Endodermal cell (in vitro differentiated cells): Measurements from ENCODE around the gene ARSJ. TPM values are rescaled to one million over a fixed set of nuclear protein-coding genes. Genes with fewer than 3 reads are reported as not detected.

Experiments used
- DNase-seq: peaks from one replicate; pipeline ENCODE4 v3.0.0-alpha.2; 2017
- H3K27ac ChIP-seq: 2 replicates; pipeline ENCODE4 v1.5.1; 2013; ENCODE audit warnings: mild to moderate bottlenecking, low read depth, low read length, moderate library complexity
- H3K27me3 ChIP-seq: 2 replicates; pipeline ENCODE4 v1.6.1; 2013; ENCODE audit warnings: mild to moderate bottlenecking, low read length, moderate library complexity; ENCODE audit not compliant: insufficient read depth, control insufficient read depth, poor library complexity, severe bottlenecking
- H3K36me3 ChIP-seq: 2 replicates; pipeline ENCODE4 v1.7.0; 2013; ENCODE audit warnings: mild to moderate bottlenecking, low read length, moderate library complexity; ENCODE audit not compliant: control insufficient read depth, insufficient read depth
- H3K4me1 ChIP-seq: one replicate; pipeline ENCODE4 v1.7.0; 2013; ENCODE audit warnings: low read length; ENCODE audit not compliant: control insufficient read depth, insufficient read depth
- H3K4me3 ChIP-seq: 2 replicates; pipeline ENCODE4 v1.5.1; 2013; ENCODE audit warnings: mild to moderate bottlenecking, low read length, moderate library complexity
- H3K9ac ChIP-seq: 2 replicates; pipeline ENCODE4 v1.6.1; 2013; ENCODE audit warnings: mild to moderate bottlenecking, low read length, moderate library complexity; ENCODE audit not compliant: poor library complexity, severe bottlenecking; ENCODE audit errors: extremely low read depth
- H3K9me3 ChIP-seq: 2 replicates; pipeline ENCODE4 v1.6.1; 2013; ENCODE audit warnings: mild to moderate bottlenecking, low read length, moderate library complexity; ENCODE audit not compliant: control insufficient read depth
- H3K27ac Mint-ChIP-seq: 2 replicates; pipeline ENCODE4 v1.8.0; 2020; ENCODE audit warnings: mixed read lengths
- H3K27me3 Mint-ChIP-seq: 2 replicates; pipeline ENCODE4 v1.8.0; 2021; ENCODE audit warnings: mild to moderate bottlenecking, mixed read lengths; ENCODE audit not compliant: insufficient read depth
- H3K36me3 Mint-ChIP-seq: 2 replicates; pipeline ENCODE4 v1.8.0; 2020; ENCODE audit warnings: low read depth, mixed read lengths
- H3K4me1 Mint-ChIP-seq: 2 replicates; pipeline ENCODE4 v1.8.0; 2020; ENCODE audit warnings: mixed read lengths
- H3K4me3 Mint-ChIP-seq: 2 replicates; pipeline ENCODE4 v1.8.0; 2020; ENCODE audit warnings: mild to moderate bottlenecking, moderate library complexity, mixed read lengths
- H3K9me3 Mint-ChIP-seq: 2 replicates; pipeline ENCODE4 v1.8.0; 2020; ENCODE audit warnings: mild to moderate bottlenecking, mixed read lengths
- WGBS, 2 experiments: methylation state at CpG; one replicate each; pipeline versions ENCODE4 v1.1.5 to v1.1.7; 2013; ENCODE audit warnings: missing lambda C conversion rate in 2 of 2, mixed read lengths in 1 of 2; ENCODE audit not compliant: insufficient coverage in 1 of 2, insufficient read length in 1 of 2; 5-methylcytosine and 5-hydroxymethylcytosine counted together
- total RNA-seq, 2 donors: library from RNA; stranded (reverse); fragmentation: NEBNext Ultra II Directional in 1 of 2; extraction: Animal tissue kit (Norgen Biotek cat#: 25700) in 1 of 2; gene quantifications; 2 replicates in 1 of 2; 3 replicates in 1 of 2; pipeline ENCODE4 v1.2.1, GENCODE V29; 2021
- TF ChIP-seq, protein P1 (sequence below): fragments of 200-600 bp; sonication (generic); conservative IDR thresholded peaks from 2 replicates; pipeline ENCODE4 v1.5.0; 2021; ENCODE audit warnings: antibody characterized with exemption, mild to moderate bottlenecking

Gene ARSJ
- total RNA-seq, 2 donors from 2014 or later: 0.35 to 0.77 TPM

DNA sequence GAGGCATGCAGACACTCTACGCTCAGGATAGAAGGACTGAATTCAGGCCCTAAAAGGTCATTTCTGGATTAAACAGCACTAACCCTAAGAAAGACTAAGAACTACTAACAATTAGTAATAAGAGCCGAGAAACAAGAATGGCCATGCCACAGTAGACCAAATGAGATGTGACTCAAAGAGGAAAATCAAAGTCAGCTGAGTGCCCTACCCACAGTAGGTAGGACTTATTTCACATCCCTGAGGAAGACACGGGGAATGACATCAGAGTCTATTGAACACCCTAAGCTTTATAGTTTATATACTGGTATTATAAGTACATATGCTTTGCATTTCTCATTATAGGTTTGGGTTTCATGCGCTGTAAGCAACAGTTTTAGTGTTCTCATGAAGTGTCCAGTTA is 2.7 kb upstream of the ARSJ start:
- peaks cover 8% of the 10 kb centered on the region for H3K4me1 Mint-ChIP-seq
- peaks cover 51% of the 10 kb centered on the region for H3K27me3 Mint-ChIP-seq
- no peak overlapping the region for H3K27ac ChIP-seq
- no peak overlapping the region for H3K4me3 ChIP-seq
- H3K27me3 ChIP-seq: peaks cover 34% of the 10 kb centered on the region
- WGBS, 2 experiments: 80 to 95% methylated on average over 1 to 4 of the region's 4 CpGs
- no peaks in the 10 kb centered on the region for H3K36me3 ChIP-seq
- no peak overlapping the region for H3K4me3 Mint-ChIP-seq
- no peaks in the 10 kb centered on the region for H3K9me3 ChIP-seq
- TF ChIP-seq, protein P1, sequence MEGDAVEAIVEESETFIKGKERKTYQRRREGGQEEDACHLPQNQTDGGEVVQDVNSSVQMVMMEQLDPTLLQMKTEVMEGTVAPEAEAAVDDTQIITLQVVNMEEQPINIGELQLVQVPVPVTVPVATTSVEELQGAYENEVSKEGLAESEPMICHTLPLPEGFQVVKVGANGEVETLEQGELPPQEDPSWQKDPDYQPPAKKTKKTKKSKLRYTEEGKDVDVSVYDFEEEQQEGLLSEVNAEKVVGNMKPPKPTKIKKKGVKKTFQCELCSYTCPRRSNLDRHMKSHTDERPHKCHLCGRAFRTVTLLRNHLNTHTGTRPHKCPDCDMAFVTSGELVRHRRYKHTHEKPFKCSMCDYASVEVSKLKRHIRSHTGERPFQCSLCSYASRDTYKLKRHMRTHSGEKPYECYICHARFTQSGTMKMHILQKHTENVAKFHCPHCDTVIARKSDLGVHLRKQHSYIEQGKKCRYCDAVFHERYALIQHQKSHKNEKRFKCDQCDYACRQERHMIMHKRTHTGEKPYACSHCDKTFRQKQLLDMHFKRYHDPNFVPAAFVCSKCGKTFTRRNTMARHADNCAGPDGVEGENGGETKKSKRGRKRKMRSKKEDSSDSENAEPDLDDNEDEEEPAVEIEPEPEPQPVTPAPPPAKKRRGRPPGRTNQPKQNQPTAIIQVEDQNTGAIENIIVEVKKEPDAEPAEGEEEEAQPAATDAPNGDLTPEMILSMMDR: no peak
- no peaks in the 10 kb centered on the region for H3K36me3 Mint-ChIP-seq
- H3K4me1 ChIP-seq: no peaks in the 10 kb centered on the region
- no peak overlapping the region for H3K27ac Mint-ChIP-seq
- peaks cover 13% of the 10 kb centered on the region for H3K9me3 Mint-ChIP-seq
- H3K9ac ChIP-seq: no peak overlapping the region
- DNase-seq: no peak

DNA sequence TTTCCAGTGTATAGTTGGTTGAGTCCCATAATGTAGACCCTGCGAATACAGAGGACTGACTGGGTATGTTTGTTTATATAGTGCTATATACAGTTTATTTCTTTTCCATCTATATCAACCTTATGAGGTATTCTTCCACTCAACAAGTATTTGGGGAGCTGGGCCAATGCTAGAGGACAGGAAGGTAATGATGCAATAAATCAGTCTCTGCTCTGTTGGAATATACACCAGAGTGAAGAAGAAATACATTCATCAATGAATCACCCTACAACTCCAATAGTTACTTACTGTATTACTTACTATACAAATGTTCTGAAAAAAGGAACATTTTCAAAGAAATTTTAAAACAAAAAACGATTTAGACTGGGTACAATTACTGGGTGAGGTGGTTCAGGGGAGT is 2.1 kb upstream of the ARSJ start:
- Histone ChIP-seq H3K9ac (no peak overlapping the region), H3K4me1 (no peaks in the 10 kb centered on the region), H3K9me3 (no peaks in the 10 kb centered on the region), H3K27me3 (peaks cover 37% of the 10 kb centered on the region), H3K36me3 (no peaks in the 10 kb centered on the region), H3K4me3 (no peak overlapping the region), H3K27ac (no peak overlapping the region)
- 70% methylated on average over 1 of the region's 2 CpGs; no CpG with 5 or more reads in 1 of the 2 experiments for WGBS, 2 experiments
- Mint-ChIP-seq H3K27ac (no peak overlapping the region), H3K4me3 (no peak overlapping the region), H3K36me3 (no peaks in the 10 kb centered on the region), H3K9me3 (peaks cover 13% of the 10 kb centered on the region), H3K4me1 (peaks cover 8% of the 10 kb centered on the region), H3K27me3 (peaks cover 54% of the 10 kb centered on the region)
- TF ChIP-seq, protein P1: no peak
- no peak for DNase-seq

DNA sequence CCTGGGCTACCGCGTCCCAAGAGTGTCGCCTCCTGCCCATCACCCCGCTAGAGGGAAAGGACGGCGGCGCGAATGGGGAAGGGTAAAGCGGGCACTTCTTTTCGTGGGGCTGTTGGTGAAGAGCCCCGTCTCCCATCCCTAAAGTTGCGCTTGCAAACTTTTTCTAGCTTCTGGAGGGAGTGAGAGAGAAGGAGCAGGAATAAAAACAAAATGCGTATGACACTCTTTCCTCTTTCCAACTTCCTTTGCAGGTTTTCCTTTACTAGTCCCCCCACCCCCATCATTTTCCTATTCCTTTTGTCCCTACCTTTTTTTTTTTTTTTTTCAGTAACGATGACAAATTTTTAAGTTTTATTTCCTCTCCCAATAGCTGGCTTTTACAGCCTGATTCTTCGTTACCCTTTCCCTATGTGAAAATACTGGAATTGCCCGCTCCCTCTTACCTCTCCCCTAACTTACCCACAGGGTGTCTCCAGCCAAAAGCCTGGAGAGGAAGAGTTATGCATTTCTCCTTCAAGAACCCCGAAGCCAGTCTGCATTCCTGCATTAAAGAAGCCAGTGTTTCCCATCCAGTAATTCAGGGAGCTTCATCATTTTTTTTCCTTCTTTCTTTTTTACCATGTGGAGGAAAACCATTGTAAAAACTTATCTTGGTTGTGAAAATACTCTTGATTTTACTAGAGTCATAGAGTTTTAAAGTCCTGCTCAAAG is 613 bp upstream of the ARSJ start:
- no peaks in the 10 kb centered on the region for H3K36me3 Mint-ChIP-seq
- H3K4me1 Mint-ChIP-seq: peaks cover 8% of the 10 kb centered on the region
- Histone ChIP-seq H3K4me1 (no peaks in the 10 kb centered on the region), H3K9me3 (no peaks in the 10 kb centered on the region), H3K36me3 (no peaks in the 10 kb centered on the region), H3K27me3 (peaks cover 37% of the 10 kb centered on the region), H3K9ac (no peak overlapping the region), H3K4me3 (peak overlapping the region; percentile 87), H3K27ac (no peak overlapping the region)
- H3K27me3 Mint-ChIP-seq: peaks cover 54% of the 10 kb centered on the region
- TF ChIP-seq, protein P1: no peak
- WGBS, 2 experiments: 4 to 7% methylated on average over 4 to 17 of the region's 17 CpGs
- DNase-seq: peak; percentile 61
- H3K27ac Mint-ChIP-seq: no peak overlapping the region
- peaks cover 6% of the 10 kb centered on the region for H3K9me3 Mint-ChIP-seq
- peak overlapping the region; percentile 80 for H3K4me3 Mint-ChIP-seq
